ENCODE measurements around the gene CSTPP1.
"Not testable (repeated sequence)": the region's sequence is repeated elsewhere in the genome, so short reads cannot be mapped to it uniquely, and the experiment has no call there.

The CSTPP1 gene

DNA sequence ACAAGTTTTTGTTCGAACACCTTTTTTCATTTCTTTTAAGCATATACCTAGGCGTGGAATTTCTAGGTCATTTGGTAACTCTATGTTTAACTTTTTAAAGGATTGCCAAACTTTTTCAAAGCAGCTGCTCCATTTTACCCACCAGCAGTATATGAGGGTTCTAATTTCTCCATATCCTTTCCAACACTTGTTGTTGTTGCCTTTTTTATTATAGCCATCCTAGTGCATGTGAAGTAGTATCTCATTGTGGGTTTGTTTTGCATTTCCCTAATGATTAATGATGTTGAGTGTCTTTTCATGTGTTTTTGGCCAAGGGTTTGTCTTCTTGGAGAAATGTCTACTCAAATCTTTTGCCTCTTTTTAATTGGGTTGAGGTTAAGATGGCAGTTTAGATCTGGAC lies 24.5 kb downstream of the CSTPP1 start:
- DNase-seq, result no peak

DNA sequence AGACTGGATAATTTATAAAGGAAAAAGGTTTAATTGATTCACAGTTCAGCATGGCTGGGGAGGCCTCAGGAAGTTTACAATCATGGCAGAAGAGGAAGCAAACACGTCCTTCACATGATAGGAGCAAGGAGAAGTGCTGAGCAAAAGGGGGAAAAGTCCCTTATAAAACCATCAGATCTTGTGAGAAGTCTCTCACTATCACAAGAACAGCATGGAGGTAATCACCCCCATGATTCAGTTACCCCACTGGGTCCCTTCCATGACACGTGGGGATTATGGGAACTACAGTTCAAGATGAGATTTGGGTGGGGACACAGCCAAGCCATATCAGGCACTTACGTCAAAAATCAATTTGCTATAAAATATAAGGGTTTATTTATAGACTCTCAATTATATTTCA lies 25.3 kb downstream of the CSTPP1 start:
- DNase-seq, result not testable (repeated sequence)

DNA sequence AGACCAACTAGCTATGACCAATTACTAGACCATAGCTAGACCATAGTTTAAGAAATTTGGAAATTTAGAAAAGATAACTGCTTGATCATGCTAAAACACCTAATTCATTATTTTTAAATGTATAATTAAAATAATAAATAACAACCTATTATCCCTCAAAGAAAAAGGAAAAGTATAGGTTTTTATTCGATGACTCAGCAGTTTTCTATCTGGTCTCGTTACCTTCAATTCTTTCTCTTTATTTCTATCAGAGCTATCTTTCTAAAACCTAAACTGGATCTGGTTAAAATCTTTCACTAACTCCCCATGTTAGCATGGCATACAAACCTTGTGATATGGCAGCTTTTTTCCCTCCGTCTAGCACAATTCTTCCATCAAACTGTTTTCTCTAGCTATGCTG lies 27.3 kb downstream of the CSTPP1 start:
- DNase-seq, result no peak

DNA sequence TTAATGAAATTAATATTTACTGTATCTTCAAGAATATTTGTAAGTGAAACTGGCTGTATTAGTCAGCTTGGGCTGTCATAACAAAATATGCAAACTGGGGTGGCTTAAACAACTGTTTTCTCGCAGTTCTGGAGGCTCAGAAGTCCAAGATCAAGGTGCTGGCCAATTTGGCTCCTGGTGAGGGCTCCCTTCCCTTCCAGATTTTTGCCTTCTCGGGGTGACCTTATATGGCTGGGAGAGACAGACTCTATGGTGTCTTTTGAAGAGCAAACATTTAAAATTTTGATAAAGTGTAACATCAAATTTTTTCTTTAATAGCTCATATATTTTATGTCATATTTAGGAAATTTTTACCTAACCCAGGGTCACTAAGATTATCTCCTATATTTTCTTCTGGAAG lies 30.2 kb downstream of the CSTPP1 start:
- DNase-seq, result no peak

DNA sequence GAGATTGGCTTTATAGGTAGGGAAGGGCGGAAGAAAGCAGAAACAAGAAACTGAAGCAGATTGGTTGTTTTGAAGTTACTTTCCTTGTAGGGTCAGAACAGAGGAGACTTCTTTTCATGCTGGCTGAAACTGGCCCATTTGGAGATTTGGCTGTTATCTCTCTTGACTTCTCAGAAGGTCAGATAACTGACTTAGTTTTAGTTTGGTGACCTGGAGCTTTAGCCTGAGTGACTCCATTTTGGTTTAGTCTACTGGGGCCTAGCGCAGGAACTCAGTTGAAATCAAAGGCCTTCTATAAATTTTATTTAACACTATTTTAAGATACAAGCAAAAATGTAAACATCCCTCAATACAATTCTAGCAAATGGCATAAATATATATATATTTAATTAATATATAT lies 31.4 kb downstream of the CSTPP1 start:
- DNase-seq, result no peak

DNA sequence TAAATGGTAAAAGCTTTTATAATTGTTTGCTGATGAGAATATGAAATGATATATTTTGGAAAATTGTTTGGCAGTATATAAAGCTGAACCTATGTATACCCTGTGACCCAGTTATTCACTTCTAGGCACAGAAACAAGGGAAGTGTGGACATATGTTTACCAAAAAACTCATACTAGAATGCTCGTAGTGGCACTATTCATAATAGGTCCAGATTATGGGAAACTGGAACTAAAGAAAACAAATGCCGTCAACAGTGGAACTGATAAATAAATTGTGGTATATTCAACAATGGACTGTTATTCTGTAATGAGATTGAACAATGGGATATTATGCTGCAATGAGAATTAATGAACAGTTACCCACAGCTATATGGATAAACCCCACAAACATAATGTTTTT lies 32.8 kb downstream of the CSTPP1 start:
- no peak for DNase-seq

DNA sequence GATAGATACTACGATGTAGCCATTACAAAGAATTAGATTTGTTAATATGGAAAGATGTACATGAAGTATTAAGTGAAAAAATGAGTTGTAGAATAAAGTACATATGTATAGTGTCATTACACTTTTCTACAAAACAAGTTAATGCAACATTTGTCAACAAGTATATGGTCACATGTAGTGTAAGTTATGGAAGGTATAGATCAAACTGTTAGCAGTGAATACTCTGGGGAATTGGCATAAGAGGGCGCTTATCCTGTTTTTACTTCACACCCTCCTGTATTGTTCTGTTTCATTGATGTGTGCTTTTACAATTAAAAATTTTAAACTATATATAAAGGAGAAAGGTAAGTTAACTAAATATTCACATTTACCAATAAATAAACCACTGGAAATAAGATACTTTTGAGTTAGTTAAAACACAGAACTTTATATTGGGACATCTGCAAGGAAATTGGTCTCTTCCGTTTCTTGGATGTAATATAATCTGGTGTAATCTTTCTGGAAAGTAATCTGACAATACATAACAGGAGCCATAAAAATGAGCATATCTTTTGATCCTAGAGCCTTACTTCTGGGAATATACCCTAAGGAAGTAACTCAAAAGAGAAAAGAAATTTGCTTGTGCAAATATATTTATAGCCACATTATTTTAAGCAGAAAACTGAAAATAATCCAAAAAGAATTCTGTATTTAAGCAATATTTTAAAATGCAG lies 34.5 kb downstream of the CSTPP1 start:
- no peak for DNase-seq

DNA sequence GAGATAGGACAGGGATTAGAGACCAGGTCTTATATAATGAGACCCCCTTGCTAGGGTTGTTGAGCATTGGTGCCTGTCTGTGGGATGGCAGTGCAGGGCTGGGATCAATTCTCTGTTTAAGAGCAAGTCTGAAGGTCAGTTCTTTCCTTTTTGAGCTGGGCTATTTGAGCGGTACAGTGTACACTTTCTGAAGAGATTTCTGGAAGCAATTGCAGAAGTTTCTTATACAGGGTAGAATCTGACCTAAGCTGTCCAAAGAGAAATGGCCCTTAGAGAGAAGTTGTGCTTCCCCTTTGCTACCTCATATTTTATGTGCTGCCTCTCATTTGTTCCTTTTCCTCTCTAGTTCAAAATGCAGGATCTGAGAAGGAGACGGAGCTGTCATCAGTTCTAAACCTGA lies 35.8 kb downstream of the CSTPP1 start:
- no peak for DNase-seq

DNA sequence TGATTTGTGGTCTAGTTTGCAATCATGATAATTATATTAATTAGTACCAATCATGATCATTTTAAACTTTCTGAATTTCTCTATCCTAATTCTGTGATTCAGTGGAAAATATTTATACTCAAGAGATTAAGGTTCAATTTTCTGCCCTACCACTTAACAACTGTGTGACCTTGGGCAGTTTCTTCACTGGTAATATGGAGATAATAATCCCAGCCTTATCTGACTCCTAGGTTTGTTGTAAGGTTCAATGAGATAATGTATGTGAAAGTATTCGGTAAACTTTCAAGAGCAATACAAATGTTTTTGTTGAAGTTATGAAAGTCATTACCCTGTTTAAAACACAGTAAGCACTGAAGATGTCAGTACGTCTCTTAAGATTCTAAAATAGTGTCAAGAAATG lies 36.3 kb downstream of the CSTPP1 start:
- DNase-seq, result no peak

DNA sequence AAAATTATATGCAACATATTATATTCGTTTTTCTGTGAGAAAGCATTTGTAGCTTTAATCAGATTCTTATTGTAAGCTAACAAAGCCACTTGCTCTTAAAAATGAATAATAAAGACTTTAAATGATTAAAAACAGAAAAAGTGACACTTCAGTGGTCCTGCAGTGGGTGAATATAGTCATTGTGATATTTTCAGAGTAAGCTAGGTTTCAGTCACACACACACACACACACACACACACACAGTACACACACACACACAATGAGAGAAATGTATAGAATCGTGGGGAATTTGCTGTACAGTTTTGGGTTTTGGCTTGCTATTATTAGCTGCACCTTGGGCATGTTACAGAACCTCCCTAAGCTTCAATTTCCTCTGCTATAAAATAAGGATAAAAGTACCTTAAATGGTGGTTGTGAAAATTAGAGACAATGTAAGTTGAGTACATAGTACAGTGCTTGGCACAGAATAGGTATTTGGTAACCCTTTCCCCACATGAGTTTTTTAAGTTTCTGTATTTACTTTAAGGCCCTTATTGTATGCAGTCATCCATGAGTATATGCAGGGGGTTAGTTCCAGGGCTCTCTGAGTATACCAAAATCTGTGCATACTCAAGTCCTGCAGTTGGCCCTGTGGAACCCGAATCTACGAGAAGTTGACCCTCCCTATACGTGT lies 39.8 kb downstream of the CSTPP1 start:
- DNase-seq, result no peak

DNA sequence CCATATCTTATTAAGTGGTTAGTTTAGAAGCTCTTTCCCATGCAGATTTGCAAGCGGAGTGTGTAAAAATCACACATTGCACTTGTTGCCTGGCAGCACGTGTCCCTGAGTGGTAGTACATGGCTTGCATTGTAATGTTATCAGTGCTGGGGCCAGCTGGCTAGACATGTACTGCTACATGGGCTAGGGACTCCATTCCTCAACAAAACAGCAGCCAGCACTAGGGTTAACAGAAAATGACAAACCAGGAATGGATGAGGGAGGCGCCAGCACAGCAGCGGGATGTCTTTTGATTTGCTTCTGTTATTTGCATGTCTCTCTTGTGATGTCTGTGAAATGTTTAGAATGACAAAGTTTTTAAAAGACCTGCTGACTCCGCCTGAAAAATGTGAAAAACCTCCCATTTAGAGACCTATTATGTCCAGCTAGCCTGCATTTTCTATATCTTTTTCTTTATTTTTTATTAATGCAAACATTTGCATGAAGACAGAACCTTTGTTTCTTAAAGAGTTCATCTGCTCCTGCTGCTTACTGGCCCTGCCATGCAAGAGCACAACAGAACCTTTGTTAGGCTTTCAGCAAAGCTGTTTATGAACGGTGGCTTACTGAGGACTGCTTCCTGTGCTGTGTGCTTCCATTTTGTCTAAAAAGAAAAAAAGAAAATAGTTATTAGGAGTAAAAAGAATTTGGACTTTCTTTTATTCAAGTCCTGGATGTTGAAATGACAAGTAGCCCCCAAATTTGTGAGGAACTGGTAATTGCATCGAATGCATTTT lies 40.7 kb downstream of the CSTPP1 start:
- DNase-seq, result no peak

DNA sequence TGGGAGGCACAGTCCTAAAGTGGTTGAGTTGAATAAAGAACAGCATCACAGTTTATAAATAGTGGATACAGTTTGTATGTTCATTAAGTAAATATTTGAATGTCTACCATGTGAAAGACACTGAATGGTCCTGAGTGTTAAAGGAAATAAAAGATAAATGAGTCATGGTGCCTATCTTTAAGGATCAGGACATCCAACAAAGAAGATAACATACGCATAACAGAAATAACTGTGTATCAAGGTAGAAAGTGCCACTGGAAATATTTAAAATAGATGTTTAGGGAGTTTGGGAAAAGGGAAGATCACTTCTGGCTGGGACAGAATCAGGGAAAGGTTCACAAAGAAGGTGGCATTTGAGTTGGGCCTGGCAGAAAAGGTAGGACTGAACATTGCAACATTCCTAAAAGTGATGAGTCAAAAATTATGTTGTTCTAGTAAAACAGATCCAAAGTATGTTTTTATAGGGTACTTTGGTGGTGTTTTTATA lies 41.5 kb downstream of the CSTPP1 start:
- no peak for DNase-seq

DNA sequence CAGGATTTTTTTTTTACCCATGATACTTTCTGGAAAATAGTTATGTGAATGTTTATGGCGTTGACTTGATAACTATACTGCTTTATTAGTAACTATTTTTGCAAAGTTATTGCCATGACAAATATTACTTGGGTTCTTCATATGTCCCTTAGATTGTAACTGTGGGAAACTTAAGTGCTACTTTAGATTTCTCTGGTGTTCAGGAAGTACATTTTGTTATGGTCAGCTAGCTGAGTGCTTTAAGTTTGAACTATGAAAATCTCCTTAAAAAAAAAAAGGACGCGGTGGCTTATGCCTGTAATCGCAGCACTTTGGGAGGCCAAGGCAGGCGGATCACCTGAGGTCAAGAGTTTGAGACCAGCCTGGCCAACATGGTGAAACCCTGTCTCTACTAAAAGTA lies 42.8 kb downstream of the CSTPP1 start:
- no peak for DNase-seq

DNA sequence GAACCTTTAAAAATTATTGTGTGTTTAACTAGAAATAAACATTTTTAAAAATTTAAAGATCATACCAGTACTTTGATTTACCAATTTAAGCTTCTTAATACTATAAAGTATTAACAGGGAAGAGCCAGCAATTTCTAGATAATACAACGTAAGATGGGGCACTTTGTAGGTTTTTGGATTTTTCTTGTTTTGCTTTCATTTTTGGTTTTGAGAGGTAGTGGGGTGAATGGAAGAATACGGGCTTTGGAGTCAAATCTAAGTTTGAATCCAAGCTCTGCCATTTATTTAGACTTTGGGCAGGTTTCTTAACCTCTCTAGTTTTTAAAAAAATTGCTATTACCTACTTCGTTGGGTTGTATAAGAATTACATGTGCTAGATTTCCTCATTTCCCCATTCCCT lies 44.9 kb downstream of the CSTPP1 start:
- DNase-seq, result no peak

DNA sequence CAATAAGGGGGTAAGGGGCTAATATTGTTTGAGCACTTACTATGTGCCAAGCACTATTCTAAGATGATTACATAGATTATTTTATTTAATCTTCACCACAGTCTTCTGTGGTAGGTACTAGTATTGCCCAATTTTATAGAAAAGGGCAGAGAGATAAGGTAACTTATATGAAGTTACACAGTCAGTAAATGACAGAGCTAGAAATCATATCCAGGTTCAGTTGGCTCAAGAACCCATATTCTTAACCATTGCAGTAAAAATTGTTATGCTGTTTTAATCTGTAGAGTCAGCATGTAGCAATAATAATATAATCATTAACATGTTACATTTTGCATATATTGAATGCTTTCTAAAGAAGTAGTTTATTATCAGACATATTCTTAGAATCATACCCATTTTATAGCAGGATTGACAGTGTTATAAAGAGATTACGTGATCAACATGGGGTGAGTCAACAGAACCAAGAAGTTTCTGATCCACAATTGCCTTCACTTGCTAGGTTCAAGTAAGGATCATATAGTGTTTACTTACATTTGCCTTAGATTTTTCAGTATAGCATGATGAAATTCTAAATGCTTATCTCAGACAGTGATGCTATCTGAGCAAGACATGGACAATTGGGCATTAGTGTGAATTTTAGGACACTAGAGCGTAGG lies 46.4 kb downstream of the CSTPP1 start:
- no peak for DNase-seq

DNA sequence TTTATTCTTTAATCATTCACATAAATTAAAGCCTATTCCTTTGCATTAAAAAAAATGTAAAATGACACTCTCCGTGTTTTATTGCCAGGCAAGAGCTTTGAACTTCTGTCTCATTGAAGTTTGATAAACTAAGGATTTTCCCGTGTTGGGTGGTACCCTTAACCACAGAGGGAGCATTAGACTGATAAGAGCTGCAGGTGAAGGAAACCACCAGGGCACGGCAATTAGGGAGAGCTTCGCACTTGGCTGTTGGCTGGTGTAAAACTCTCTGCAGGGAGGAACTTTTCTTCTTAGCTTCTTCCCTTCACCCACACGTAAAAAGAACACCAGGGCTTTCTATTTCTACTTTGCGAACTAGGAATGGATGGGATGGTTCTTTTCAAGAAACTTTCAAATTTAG lies 47.0 kb downstream of the CSTPP1 start:
- no peak for DNase-seq

DNA sequence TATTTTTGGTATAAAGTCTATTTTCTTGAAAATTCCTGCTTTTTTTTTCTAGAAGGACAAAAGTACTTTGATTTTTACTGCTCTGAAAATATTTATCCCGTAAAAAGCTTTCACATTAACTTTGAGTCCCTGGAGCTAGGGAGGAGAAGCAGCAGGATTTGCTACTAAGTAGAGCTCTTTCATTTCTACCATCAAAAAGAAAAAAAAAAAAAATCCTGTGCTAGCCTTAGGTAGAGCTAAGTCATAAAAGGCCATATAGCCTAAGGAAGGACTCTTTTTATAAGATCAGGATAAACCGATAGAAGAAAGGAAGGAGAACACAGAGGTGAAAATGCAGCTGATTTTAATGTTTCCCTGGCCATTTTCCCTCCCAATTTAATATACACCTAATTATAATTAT lies 48.0 kb downstream of the CSTPP1 start:
- DNase-seq, result no peak

DNA sequence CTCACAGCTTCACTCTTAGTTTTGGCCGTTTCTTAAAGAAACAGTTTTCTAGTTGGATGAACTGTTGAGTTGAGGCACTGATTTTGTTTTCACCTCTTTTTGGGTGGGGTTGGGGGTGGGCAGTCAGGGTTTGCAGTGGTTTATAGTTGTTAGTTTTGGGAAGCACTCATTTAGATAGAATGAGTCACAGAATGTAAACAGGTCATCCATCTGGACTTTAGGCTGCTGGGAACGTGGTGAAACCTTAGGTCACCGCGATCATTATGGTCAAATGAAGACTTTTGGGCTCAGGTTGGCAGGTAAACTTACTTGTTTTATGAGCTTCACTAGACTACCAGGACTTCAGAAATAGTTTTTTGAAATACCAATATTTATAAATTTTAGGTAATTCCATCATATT lies 48.4 kb downstream of the CSTPP1 start:
- no peak for DNase-seq

DNA sequence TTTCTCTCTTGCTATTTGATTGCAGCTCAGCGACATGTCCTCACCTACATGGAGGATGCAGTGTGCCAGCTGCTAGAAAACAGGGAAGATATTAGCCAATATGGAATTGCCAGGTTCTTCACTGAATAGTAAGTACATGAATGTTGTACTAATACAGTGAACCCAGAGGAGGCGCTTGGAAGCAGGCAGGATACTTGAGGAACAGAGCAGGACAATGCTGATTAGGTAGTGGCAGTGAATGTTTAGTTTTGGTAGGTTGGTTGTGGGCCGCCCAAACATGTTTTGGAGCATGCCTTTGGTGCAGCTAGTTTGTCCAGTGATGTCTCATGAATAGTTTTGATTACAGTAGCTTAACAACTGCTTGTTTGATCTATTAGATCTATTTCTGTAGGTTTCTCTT lies 50.6 kb downstream of the CSTPP1 start:
- DNase-seq, result no peak

DNA sequence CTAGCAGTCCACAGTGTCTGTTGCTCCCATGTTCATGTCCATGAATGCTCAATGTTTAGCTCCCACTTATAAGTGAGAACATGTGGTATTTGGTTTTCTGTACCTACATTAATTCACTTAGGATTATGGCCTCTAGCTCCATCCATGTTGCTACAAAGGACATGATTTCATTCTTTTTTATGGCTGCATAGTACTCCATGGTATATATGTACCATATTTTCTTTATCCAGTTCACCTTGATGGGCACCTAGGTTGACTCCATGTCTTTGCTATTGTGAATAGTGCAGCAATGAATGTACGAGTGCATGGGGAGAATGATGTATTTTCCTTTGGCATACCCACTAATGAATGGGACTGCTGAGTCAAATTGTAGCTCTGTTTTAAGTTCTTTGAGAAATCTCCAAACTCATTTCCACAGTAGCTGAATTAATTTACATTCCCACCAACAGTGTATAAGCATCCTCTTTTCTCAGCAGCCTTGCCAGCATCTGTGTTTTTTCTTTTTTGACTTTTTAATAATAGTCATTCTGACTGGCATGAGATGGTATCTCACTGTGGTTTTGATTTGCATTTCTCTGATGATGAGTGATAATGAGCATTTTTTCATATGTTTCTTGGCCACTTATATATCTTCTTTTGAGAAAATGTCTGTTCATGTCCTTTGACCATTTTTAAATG lies 53.4 kb downstream of the CSTPP1 start:
- not testable (repeated sequence) for DNase-seq

DNA sequence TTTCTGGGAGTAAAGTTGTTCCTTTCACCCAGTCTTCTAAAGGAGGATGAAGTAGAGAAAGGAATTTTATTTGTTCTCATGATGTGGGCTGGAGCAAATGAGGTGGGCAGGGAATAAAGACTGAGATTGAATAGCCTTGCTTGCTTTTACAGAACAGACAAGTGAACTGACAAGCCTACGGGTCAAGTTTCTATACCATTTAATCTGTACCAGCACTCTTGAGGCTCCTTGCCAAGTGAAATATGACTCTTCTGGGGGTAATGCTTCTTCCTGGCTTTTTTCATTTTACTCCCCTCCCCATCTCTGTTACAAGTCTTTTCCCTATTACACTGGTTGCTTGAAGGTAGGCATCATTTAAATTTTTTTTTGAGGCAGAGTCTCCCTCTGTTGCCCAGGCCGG lies 54.8 kb downstream of the CSTPP1 start:
- no peak for DNase-seq

DNA sequence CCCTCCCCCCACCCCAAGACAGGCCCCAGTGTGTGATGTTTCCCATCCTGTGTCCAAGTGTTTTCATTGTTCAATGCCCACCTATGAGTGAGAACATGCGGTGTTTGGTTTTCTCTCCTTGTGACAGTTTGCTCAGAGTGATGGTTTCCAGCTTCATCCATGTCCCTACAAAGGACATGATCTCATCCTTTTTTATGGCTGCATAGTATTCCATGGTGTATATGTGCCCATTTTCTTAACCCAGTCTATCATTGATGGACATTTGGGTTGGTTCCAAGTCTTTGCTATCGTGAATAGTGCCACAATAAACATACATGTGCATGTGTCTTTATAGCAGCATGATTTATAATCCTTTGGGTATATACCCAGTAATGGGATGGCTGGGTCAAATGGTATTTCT lies 55.8 kb downstream of the CSTPP1 start:
- DNase-seq, result not testable (repeated sequence)

DNA sequence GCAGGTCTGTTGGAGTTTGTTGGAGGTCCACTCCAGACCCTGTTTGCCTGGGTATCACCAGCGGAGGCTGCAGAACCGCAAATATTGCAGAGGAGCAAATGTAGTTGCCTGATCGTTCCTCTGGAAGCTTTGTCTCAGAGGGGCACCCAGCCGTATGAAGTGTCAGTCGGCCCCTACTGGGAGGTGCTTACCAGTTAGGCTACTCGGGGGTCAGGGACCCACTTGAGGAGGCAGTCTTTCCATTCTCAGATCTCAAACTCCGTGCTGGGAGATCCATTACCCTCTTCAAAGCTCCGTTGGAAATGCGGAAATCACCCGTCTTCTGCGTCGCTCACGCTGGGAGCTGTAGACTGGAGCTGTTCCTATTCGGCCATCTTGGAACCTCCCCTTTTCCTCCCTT lies 61.2 kb downstream of the CSTPP1 start:
- DNase-seq, result not testable (repeated sequence)
